HG03039 (cell line): Measurements from ENCODE around the gene SLC24A3.

Source experiments
- ATAC-seq: cut with Tn5 transposase; IDR thresholded peaks from one replicate; pipeline ENCODE4 v1.9.1; 2021; ENCODE audit warnings: mild to moderate bottlenecking, moderate library complexity; ENCODE audit not compliant: unreplicated experiment

Gene SLC24A3

DNA sequence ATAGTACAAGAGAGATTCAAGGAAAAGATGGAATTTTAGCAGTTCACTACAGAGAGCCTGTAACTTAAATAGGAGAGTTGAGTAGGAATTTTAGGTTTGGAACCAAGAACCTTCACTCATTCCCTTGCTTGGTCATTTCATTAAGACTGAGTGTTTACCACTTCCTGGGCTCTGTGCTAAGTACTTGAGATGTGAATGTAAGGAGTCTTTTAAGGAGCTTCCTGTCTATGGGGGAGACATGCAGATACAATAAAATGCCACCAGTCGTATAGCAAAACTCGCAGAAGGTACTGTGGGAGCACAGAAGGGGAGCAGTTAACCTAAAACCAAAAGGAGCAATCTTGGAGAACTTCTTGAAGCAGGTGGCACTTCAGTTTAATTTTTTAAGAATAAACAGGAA is 204.2 kb downstream of the SLC24A3 start:
- no peak for ATAC-seq

DNA sequence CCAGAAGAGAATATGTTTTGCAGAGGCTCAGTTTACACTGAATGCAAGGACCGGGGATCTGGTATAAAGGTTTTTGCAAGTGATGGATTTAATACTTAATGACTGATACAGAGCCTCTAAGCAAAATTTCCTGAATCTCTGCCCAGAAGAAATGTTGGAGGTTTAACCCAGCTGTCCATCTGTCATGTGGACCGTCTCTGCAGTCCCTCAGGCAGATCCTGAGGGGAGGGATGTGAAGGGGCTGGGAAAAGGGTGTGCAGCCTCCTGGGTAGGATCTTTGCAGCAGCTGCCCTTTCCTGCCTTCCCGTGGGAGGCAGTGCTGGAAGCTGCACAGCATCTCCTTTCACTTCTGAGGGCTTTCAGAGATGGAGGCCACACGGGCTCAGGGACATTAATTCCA is 207.0 kb downstream of the SLC24A3 start:
- ATAC-seq = no peak

DNA sequence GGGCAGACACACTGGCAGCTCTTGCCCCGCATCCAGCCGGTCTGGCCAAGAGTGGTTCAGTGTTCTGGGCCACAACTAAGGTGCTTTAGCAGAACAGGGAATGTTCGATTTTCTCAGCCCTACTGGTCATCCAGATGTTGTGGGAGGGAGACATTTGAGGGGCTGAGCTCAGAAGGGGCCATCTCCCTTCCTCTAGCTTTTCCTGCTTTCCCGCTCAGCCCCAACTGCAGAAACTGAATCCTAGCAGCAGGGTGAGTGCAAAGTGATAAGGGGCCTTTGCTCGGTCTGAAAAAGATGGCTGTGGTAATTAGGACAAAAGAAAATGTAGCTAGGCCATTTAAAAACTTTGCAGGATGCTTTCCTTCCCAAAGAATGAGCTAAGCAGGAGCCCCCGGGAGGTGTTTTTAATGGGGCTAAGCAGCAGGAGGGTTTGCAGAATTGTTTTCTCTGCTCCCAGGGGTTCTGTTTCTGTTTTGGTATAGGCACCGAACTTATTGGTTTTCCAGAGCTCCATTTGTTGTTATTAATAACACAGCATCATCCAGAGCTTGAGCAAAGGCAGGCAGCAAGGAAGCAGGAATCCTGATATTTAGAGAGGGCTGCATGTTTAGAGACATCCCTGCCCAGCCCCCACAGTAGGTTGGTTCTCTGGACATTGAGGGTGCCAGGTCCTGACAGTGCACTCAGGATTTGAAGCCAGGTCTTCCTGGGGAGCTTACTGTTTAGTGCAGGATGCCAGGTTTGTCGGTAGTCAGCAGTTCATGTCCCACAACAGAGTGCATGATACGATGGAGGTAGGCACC is 210.9 kb downstream of the SLC24A3 start:
- ATAC-seq = no peak

DNA sequence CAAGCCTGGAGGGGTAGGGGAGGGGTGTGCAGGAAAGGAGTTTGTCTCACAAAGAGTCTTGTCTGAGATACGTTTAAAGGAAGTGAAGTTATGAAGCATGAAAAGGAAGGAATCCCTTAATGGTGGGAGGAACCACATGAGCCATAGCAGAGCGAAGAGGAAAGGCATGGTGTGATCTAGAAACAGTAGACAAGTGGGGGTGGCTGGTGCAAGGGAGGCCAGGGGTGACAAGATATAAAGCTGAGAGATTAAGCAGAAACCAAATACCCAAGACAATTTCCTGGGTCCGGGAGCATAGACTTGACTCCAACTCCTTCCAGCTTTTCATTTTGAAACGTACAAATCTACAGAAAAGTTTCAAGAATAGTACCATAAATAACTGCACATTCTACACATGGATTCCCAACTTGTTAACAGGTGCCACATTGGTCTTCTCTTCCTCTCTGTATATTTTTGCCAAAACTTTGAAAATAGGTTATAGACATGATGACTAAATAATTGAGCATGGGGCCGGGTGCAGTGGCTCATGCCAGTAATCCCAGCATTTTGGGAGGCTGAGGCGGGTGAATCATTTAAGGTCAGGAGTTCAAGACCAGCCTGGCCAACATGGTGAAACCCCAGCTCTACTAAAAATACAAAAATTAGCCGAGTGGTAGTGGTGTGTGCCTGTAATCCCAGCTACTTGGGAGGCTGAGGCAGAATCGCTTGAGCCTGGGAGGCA is 211.6 kb downstream of the SLC24A3 start:
- ATAC-seq = no peak

DNA sequence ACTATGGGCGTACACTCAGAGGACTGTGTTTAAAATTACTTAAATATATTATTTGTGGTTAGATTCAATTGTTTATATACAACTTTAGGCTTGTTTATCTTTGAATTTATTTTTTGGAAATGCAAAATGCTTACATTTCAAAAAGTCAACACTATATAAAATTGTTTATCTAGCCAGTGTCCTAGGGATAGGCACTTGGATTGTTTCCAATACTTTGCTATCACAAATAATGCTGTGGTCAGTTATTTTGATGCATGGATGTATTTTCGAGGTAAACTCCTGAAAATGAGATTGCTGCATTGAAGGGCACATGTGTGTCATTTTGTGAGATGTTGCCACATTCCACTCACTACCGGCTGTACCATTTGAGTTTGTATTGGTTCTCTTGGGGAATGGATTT is 213.9 kb downstream of the SLC24A3 start:
- no peak for ATAC-seq

DNA sequence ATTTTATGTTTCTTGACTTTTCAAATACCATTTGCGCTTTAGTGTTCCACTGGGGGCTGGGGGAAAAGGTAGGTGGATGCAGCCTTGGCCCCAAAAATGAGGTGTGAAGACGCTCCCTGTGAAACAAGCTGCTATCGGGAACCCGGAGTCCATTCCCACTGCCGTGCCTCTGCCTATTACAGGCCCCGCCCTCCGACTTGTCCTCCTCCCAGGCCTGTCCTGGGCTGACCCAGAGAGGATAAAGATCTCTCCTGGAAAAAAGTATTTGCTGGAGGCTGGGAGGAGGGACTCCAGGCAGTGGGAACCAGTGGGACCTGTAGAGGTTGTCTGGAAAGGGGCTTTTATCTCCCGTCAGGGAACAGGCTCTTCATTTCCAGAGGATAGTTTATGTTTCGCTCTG is 215.0 kb downstream of the SLC24A3 start:
- no peak for ATAC-seq

DNA sequence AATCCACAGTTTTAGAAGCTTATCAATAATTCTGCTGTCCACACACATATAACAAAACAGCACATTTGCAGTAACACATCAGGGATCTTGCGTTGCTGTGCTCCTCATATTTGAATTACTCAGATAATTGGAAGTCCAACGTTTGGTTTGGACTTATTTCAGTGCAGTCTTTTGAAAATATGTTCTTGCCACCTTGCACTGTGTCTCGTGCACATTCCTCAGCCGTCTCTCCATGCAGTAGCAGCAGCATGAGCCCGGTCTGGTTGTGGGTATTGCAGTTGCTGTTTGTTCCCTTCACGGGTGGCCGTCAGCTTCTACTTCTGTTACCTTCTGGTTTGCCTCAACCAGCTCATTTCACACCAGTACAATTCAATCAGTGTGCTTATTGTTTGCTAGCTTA is 215.5 kb downstream of the SLC24A3 start:
- ATAC-seq = no peak

DNA sequence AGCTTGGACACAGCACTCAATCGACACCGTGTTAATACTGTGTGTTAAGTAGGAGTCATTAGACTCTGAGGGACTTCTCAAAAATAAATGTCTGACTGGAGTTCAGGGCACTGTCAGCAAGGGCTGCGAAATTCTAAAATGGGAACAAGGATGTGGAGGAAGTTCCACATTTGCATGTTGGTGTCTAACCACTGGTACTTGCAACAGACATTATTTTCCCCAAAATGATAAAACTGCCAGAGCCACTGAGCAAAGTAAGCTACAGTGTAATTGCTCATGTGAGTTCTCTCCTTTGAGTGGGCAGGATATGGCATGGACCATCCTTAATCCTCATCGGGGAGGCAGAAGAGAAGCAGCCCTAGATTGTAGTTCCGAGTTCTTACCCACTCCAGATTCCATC is 215.9 kb downstream of the SLC24A3 start:
- no peak for ATAC-seq

DNA sequence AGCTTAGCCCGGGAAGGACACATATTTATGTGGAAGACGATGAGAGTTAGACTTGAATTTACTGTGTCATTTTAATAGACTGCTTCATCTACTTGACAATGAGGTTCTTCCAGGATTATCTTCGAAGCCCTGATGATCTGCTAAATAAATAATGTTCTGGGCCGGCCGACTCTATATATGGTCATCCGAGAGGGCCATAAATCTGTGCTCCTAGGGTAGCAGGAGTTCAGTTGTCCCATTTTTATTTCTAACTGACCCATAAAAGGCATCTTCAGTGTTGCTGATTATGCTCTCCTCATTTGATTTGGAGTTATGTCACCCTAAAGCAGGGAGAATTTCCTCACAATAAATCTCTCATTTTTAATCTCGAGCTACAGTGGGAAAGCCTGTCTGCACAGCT is 217.1 kb downstream of the SLC24A3 start:
- no peak for ATAC-seq

DNA sequence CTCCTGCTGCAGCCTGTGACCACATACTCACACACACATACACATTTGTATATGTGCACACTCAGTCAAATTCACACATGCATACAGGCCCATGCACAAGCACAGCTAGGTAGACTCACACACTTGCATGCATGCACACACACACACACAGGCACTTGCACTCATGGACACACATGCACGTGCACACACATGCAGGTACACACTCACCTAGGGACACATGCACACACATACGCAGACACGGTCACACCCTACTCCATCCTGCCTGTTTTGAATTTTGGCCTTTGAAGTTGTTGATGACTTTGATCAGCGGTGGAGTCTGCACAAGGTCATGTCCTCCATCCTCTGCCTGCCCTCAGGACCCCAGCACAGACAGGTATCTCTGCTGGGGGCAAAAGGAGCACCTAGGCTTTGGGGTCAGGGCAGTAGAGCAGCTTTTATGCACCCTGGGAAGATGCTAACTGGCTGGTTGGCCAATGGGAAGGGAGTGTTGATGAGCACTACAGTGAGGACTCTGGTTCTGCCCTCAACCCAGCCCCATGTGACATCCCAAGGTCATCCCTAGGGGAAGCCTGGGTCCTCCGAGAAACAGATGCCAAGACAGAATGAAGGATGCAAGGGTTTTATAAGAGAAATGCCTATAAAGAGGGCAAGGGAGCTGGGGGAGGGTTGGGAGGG is 218.3 kb downstream of the SLC24A3 start:
- ATAC-seq = no peak

DNA sequence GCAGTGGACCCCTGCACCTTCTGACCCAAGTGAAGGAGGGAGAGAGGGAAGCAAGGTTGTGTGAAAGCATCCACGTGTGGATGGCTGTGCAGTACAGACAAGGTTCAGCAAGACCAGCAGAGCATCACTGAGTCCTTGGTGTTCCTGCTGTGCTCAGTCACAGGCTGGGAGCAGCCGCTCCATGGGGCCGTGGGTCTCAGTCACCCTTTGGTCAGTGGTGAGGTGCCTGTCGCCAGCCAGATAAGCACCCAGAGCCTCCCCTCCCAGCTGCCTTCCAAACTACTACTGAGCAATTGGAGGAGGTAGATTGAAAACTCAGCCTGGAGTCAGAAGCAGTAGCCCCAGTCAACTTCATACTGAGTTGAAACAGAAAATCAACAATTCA is 218.9 kb downstream of the SLC24A3 start:
- no peak for ATAC-seq

DNA sequence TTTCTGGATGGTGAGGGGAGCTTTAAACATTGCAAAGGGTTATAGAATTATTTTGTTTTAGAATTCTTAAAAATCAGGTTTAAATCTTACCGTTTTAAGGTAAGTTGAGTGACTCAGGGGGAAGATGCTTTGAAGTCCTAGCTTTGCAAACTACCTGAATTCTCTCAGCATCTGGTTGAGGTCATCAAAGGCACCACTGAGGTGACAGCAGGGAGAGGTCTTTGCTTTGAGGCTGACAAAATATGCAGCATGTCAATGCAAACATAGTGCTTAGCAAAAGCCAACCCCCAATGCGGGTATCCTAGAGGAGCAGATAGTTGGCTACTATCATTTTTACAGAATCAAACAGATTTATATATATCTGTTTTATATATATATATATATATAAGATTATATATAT is 219.5 kb downstream of the SLC24A3 start:
- ATAC-seq = no peak

DNA sequence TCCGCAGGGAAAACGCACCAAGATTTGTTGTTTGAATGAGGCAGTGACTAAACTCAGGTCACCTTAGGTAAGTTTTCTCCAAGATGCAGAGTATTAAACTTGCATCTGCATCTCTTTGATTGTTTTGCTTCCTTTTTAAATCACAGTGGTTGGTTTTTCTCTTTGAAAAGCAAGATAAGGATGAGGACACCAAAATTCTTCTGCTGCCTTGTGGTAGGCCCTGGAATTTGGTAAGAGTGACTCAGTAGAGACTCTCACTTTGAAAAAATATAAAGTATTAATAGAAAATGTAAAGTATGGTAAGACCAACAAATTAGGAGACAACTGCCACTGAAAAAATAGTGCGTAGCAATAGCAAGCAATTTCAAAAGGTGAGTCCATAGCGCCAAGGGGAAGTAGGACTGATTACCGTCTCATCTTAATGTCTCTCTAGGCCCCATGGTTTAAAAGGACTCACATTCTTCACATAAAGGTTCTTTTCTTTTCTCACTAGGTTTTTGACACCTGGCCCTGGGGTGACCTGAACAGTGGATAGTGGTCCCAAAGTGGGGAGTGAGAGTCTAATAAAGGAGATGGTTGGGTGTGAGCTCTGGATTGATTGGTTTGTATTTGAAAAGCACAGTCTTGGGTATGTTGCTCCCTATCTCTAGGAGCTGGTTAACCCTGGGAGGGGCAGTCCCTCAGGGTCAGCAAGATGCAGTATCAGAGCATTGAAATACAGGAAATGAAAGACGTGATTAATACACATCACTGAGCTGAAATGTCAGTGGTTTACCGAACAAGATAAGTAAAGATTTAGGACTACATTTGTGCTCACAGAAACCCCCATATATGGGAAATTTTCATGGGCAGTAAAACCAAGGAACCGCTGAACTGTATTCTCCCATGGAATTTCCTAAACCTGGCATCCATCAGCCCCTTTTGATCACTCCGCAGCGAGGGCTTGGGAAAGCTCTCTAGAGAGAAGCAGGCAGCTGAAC is 221.2 kb downstream of the SLC24A3 start:
- no peak for ATAC-seq

DNA sequence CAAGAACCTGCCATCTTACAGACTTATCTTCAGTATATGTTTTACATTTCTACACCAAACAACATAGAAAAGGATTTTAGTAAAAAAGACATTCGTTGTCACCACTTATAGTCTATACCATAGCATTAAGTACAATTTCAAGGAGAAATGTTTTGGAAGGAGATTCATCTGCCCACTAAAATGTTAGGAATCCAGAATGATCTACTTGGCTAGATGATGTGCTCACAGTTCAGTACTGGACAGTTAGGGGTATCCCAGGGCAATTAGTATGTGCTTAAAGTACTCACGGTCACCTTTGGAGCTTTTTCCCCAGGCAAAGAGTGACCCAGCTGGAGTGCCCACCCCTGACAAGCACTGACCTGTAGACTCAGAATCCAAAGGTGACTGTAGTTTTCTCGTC is 222.9 kb downstream of the SLC24A3 start:
- no peak for ATAC-seq

DNA sequence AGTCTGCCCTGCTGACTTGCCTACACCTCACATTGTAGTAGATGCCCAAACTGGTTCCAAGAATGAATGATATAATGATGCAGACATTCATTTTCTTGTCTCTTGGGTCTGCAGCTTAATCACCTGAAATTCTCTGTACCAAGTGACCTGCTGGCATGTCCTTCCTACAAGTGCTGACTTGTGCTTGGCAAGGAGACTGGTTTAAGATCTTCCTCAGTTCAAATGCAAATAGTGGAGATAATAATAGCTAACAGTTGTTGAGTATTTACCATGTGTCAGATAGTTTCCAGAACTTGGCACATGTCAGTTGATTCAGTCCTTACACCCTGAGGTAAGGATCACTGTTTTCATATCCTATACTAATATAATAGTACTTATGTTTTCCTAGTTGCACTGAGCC is 223.4 kb downstream of the SLC24A3 start:
- no peak for ATAC-seq

DNA sequence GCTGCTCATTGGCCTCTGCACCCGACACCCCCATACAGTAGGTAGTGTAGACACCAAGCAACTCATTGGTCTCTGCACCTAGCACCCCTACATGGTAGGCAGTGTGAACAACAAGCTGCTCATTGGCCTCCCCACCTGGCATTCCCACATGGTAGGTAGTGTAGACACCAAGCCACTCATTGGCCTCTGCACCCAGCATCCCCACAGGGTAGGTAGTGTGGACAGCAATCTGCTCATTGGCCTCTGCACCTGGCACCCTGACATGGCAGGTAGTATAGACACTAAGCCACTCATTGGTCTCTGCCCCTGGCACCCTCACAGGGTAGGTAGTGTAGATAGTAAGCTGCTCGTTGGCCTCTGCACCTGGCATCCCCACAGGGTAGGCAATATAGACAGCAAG is 226.0 kb downstream of the SLC24A3 start:
- no peak for ATAC-seq

DNA sequence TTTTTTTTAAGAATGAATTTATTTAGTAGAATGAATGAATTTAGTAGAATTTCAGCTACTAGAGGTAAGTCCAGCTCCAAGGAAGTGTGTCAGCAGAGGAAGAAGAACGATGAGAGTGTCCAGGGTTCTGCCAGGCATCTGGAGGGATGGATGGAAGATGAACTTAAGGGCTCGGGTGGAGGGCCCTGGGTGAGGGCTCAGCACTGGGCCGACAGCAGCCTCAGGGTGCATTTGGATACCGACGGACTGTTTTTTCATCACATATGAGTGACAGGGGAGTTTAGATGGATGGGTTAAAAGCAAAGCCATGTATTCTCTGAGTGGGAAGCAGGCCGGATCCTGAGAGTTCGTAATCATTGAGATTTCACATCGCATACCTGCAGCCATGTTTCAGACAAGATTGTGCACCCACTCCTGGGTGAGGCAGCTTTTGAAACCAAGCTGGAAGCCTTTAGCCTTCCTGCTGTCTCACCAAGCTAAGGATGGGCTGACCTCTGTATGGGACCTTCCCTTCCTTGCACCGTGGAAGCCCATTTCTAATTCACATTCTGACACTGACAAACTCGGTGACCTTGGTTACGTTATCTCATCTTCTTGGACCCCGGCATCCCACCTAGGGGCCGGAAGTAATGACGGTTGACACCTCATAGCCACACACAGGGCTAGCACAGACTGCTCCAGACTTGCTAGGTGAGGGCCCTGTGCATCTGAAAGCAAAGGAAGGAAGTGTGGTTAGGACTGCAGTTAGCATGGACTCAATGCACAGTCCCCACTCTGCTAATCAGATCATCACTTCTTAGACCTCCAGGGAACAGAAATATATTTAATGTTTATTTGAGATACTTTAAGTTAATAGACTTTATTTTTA is 228.5 kb downstream of the SLC24A3 start:
- no peak for ATAC-seq

DNA sequence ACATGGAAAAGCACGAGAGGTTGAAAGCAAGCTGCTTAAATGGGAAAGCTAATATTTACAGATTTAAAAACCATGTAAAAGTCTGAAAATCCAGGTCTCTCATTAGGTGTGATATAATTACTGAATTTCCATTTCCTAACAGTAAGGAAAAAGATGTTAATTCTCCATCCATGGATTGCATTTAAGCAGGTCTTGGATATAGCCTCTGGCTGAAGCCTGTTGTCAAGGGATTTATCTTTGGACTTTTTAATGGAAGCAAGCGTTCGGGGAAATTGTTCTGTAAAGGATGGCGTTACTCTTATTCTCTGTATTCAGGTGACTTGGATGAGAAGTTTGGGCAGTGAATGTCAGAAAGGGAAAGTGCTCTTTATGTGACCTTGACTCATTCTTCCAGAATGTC is 233.8 kb downstream of the SLC24A3 start:
- no peak for ATAC-seq

DNA sequence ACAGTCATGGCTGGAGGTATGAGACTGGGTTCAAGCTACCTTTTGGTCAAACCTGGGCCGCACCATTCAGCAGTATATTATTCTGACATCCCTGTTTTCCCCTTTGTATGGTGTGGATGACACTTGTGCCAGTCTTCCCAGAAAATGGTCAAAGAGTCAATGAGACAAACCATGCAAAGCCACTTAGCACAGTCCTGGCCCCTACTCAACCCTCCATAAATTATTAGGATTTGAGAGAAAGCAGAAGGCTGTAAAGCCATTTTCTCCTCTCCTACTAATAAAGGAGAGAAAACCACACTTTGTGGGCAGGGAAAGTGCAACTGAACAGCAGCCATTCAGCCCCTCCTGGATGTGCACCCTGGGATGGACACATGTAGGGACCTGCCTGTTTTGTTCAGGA is 236.2 kb downstream of the SLC24A3 start:
- no peak for ATAC-seq

DNA sequence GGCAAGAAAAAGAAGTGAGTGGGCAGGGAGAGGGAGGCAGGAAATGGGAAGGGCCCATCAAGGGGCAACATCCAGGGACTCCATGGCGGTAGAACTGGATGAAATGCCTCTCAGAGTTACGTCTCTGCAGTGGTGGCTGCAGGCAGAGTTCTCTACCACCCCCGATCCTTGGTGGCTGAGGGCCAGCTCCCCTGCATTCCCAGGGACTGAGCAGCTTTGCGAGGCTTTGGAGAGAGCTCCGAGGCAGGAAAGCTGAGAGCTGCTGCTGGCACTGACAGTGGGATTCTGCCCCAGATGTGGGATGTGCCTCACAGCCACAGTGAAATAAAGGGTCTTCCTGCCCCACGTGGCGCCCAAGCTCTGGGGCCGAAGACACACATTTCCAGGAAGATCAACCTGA is 236.6 kb downstream of the SLC24A3 start:
- no peak for ATAC-seq
